Measurements from ENCODE around the gene RMND1.

RMND1 gene

GRCh38 chr6:151430886-151431285, 21.0 kb downstream of the RMND1 start:
- TF ChIP-seq ELF4 (IDR thresholded peaks at IDR 0.05) (no peak), LEF1 (IDR thresholded peaks at IDR 0.05; ENCODE audit: borderline replicate concordance) (no peak), L3MBTL2 (conservative IDR thresholded peaks at IDR 0.05) (no peak), HDGF (IDR thresholded peaks at IDR 0.05; ENCODE audit: borderline replicate concordance) (no peak), FOXM1 (IDR thresholded peaks at IDR 0.05; ENCODE audit: borderline replicate concordance) (no peak), CTBP1 (IDR thresholded peaks at IDR 0.05; ENCODE audit: borderline replicate concordance) (no peak), NFRKB (IDR thresholded peaks at IDR 0.05) (no peak), SP1 (IDR thresholded peaks at IDR 0.05) (no peak), ARNT (IDR thresholded peaks at IDR 0.05) (no peak)
- ChIA-PET POLR2A (no interaction called here), CTCF (no interaction called here)
- no peak for DNase-seq (ENCODE audit: extremely low spot score)

DNA sequence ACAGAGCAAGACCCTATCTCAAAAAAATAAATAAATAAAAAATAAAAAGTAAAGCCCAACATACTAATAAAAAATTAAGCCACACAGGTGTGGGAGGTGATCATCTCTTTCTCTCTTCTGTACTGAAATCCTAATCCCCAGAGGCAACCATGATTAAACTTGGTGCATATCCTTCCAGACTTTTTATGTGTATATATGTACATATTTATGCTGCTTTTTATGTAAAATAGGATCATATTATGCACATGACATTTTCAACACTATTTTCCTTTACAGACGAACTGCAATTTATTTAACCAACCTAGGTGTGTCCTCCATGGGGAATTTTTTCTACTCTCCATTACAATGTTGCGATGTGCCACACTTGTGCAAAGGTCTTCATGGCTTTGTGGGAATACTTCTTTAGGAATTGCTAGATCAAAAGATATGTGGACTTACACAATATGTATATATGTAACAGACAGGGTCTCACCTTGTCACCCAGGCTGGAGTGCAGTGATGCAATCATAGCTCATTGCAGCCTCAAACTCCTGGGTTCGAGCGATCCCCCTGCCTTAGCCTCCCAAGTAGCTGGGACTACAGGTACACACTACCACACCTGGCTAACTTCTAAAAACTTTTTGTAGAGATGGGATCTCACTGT, 23.7 kb downstream of the RMND1 start:
- TF ChIP-seq ZNF384 (IDR thresholded peaks at IDR 0.05) (no peak), CTBP1 (IDR thresholded peaks at IDR 0.05; ENCODE audit: borderline replicate concordance) (no peak), HDGF (IDR thresholded peaks at IDR 0.05; ENCODE audit: borderline replicate concordance) (no peak), L3MBTL2 (conservative IDR thresholded peaks at IDR 0.05) (no peak), TARDBP (IDR thresholded peaks at IDR 0.05) (no peak), NFRKB (IDR thresholded peaks at IDR 0.05) (no peak), LEF1 (IDR thresholded peaks at IDR 0.05; ENCODE audit: borderline replicate concordance) (no peak), BHLHE40 (IDR thresholded peaks at IDR 0.05; ENCODE audit: borderline replicate concordance) (no peak), ARNT (IDR thresholded peaks at IDR 0.05) (no peak), ELF4 (IDR thresholded peaks at IDR 0.05) (no peak)
- CTCF ChIA-PET, result interaction anchor here (0.7 kb wide), 1 partner anchor 728 kb away, joined by 3 read pairs; no protein-coding TSS in a partner anchor
- DNase-seq (ENCODE audit: extremely low spot score), result no peak
- POLR2A ChIA-PET, result no interaction called here

- TF ChIP-seq PKNOX1 (IDR thresholded peaks at IDR 0.05) (no peak), FOXK2 (IDR thresholded peaks at IDR 0.05) (no peak), ZNF384 (IDR thresholded peaks at IDR 0.05) (no peak), ELF4 (IDR thresholded peaks at IDR 0.05) (no peak), TARDBP (IDR thresholded peaks at IDR 0.05) (no peak), NFRKB (IDR thresholded peaks at IDR 0.05) (no peak), BHLHE40 (IDR thresholded peaks at IDR 0.05; ENCODE audit: borderline replicate concordance) (no peak), FOXM1 (IDR thresholded peaks at IDR 0.05; ENCODE audit: borderline replicate concordance) (no peak), HDGF (IDR thresholded peaks at IDR 0.05; ENCODE audit: borderline replicate concordance) (no peak), SP1 (IDR thresholded peaks at IDR 0.05) (no peak), LEF1 (IDR thresholded peaks at IDR 0.05; ENCODE audit: borderline replicate concordance) (no peak), L3MBTL2 (conservative IDR thresholded peaks at IDR 0.05) (no peak), SUZ12 (IDR thresholded peaks at IDR 0.05) (no peak), ARNT (IDR thresholded peaks at IDR 0.05) (no peak), CTBP1 (IDR thresholded peaks at IDR 0.05; ENCODE audit: borderline replicate concordance) (no peak), FOXA1 (IDR thresholded peaks at IDR 0.05) (no peak)
- POLR2A ChIA-PET, result no interaction called here
- no peak for DNase-seq (ENCODE audit: extremely low spot score)
- CTCF ChIA-PET, result interaction anchor here (0.6 to 0.7 kb wide), 2 partner anchors 57 to 991 kb away, joined by 3 to 5 read pairs; no protein-coding TSS in a partner anchor
Measured at GRCh38 chr6:151425561-151425960, 26.4 kb downstream of the RMND1 start.

- POLR2A ChIA-PET, result no interaction called here
- CTCF ChIA-PET, result no interaction called here
- no peak for DNase-seq (ENCODE audit: extremely low spot score)
- TF ChIP-seq BHLHE40 (IDR thresholded peaks at IDR 0.05; ENCODE audit: borderline replicate concordance) (no peak), SUZ12 (IDR thresholded peaks at IDR 0.05) (no peak)
Measured at GRCh38 chr6:151422981-151423380, 28.9 kb downstream of the RMND1 start.

DNA sequence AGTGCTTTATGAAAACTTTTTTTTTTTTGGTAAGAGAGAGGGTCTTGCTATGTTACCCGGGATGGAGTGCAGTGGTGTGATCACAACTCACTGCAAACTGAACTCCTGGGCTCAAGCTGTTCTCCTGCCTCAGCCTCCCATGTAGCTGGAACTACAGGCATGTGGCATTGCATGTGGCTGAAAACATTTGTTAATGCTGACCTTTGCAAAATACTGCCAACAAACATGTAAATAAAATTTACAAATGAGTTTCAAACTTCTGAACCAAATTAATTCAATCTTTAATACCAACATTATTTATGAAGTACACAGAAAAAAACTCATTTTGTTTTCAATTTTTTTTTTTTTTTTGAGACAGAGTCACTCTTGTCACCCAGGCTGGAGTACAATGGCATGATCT, 34.4 kb downstream of the RMND1 start:
- ChIA-PET POLR2A (no interaction called here), CTCF (no interaction called here)
- TF ChIP-seq FOXA1 (IDR thresholded peaks at IDR 0.05), result no peak
- TF ChIP-seq L3MBTL2 (conservative IDR thresholded peaks at IDR 0.05), result no peak
- no peak for DNase-seq (ENCODE audit: extremely low spot score)

- ChIA-PET POLR2A (no interaction called here), CTCF (interaction anchor here (0.7 kb wide), 1 partner anchor 1534 kb away, joined by 3 read pairs; no protein-coding TSS in a partner anchor)
- TF ChIP-seq TARDBP (IDR thresholded peaks at IDR 0.05) (no peak), L3MBTL2 (conservative IDR thresholded peaks at IDR 0.05) (no peak), BHLHE40 (IDR thresholded peaks at IDR 0.05; ENCODE audit: borderline replicate concordance) (no peak), NFRKB (IDR thresholded peaks at IDR 0.05) (no peak)
- DNase-seq (ENCODE audit: extremely low spot score), result no peak
Measured at GRCh38 chr6:151414641-151415260, 37.2 kb downstream of the RMND1 start.

DNA sequence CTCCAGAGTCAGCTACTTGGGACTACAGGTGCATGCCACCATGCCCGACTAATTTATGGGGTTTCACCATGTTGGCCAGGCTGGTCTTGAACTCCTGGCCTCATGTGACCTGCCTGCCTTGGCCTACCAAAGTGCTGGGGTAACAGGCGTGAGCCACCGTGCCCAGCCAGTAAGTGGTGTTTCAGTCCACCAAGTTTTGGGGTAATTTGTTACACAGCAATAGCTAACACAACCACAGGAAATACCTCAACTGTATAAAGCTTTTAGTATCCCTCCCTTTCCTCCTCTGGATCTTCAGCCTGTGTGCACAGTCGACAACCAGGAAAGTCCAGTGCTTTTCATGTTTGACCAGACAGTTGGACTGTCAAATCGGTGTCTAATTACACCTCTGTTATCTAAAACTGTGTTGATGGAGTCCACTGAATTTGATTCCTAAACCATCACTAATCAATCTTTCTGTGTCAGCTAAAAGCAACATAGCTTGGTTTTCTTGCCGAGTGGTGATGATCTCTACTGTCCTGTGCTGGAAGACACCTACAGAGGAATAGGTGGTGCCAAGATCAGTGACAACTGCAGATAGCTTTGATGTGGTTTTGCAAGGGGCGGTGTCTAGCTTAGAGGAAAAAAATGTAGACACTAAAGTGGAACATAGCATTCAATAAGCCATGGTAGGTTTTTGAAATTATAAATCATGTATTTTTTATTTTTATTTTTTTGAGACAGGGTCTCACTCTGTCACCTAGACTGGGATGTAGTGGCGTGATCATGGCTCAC, 38.4 kb downstream of the RMND1 start:
- DNase-seq (ENCODE audit: extremely low spot score), result no peak
- TF ChIP-seq NFRKB (IDR thresholded peaks at IDR 0.05), result no peak
- no peak for TF ChIP-seq ZNF384 (IDR thresholded peaks at IDR 0.05)
- TF ChIP-seq FOXA1 (IDR thresholded peaks at IDR 0.05), result no peak
- no peak for TF ChIP-seq SUZ12 (IDR thresholded peaks at IDR 0.05)
- TF ChIP-seq CTBP1 (IDR thresholded peaks at IDR 0.05; ENCODE audit: borderline replicate concordance), result no peak
- TF ChIP-seq FOXK2 (IDR thresholded peaks at IDR 0.05), result no peak
- no peak for TF ChIP-seq ELF4 (IDR thresholded peaks at IDR 0.05)
- CTCF ChIA-PET, result no interaction called here
- POLR2A ChIA-PET, result no interaction called here
